Peyer's patch (tissue), 4 donors: Measurements from ENCODE around the gene DOCK1.
"Not testable (repeated sequence)": the region's sequence is repeated elsewhere in the genome, so short reads cannot be mapped to it uniquely, and the experiment has no call there.

Source experiments
- POLR2A ChIP-seq, 2 donors: fragments of 450-650 bp; IDR thresholded peaks; one replicate each; pipeline ENCODE4 v1.5.1; 2017; ENCODE audit warnings: antibody characterized with exemption in 2 of 2, mild to moderate bottlenecking in 2 of 2, moderate library complexity in 2 of 2
- TF ChIP-seq, protein P1 (sequence below), 6 experiments: fragments of 450-650 bp in 4 of 6; fragments of 200-600 bp in 2 of 6; sonication (generic) in 1 of 6; IDR thresholded peaks; one replicate each; pipeline ENCODE4 v1.5.1; 2017 to 2019; ENCODE audit warnings: antibody characterized with exemption in 6 of 6, mild to moderate bottlenecking in 3 of 6, moderate library complexity in 1 of 6

DNA sequence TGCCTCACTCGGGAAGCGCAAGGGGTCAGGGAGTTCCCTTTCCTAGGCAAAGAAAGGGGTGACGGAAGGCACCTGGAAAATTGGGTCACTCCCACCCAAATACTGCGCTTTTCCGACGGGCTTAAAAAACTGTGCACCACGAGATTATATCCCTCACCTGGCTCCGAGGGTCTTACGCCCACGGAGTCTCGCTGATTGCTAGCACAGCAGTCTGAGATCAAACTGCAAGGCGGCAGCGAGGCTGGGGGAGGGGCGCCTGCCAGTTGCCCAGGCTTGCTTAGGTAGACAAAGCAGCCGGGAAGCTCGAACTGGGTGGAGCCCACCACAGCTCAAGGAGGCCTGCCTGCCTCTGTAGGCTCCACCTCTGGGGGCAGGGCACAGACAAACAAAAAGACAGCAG, 23.2 kb upstream of the DOCK1 start:
- TF ChIP-seq, protein P1, sequence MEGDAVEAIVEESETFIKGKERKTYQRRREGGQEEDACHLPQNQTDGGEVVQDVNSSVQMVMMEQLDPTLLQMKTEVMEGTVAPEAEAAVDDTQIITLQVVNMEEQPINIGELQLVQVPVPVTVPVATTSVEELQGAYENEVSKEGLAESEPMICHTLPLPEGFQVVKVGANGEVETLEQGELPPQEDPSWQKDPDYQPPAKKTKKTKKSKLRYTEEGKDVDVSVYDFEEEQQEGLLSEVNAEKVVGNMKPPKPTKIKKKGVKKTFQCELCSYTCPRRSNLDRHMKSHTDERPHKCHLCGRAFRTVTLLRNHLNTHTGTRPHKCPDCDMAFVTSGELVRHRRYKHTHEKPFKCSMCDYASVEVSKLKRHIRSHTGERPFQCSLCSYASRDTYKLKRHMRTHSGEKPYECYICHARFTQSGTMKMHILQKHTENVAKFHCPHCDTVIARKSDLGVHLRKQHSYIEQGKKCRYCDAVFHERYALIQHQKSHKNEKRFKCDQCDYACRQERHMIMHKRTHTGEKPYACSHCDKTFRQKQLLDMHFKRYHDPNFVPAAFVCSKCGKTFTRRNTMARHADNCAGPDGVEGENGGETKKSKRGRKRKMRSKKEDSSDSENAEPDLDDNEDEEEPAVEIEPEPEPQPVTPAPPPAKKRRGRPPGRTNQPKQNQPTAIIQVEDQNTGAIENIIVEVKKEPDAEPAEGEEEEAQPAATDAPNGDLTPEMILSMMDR (IDR thresholded peaks at IDR 0.05) = not testable (repeated sequence)
- not testable (repeated sequence) for TF ChIP-seq POLR2A (IDR thresholded peaks at IDR 0.05)
